Measurements from ENCODE around the gene MATN4.
"Not testable (repeated sequence)": the region's sequence is repeated elsewhere in the genome, so short reads cannot be mapped to it uniquely, and the experiment has no call there.

DNA sequence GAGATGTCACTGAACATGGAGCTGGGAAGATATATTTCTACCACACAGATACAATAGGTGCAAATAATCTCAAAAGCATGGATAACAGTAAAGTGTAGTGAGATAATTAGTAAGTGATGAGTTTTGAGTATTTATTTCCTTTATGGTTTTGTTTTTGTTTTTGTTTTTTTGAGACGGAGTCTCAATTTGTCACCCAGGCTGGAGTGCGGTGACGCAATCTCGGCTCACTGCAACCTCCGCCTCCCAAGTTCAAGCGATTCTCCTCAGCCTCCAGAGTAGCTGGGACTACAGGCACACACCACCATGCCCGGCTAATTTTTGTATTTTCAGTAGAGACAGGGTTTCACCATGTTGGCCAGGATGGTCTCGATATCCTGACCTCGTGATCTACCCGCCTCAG, 42.7 kb upstream of the MATN4 start:
- TF ChIP-seq, protein P1, sequence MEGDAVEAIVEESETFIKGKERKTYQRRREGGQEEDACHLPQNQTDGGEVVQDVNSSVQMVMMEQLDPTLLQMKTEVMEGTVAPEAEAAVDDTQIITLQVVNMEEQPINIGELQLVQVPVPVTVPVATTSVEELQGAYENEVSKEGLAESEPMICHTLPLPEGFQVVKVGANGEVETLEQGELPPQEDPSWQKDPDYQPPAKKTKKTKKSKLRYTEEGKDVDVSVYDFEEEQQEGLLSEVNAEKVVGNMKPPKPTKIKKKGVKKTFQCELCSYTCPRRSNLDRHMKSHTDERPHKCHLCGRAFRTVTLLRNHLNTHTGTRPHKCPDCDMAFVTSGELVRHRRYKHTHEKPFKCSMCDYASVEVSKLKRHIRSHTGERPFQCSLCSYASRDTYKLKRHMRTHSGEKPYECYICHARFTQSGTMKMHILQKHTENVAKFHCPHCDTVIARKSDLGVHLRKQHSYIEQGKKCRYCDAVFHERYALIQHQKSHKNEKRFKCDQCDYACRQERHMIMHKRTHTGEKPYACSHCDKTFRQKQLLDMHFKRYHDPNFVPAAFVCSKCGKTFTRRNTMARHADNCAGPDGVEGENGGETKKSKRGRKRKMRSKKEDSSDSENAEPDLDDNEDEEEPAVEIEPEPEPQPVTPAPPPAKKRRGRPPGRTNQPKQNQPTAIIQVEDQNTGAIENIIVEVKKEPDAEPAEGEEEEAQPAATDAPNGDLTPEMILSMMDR (IDR thresholded peaks at IDR 0.05), result not testable (repeated sequence)
- not testable (repeated sequence) for TF ChIP-seq POLR2A (IDR thresholded peaks at IDR 0.05)
